ENCODE data around the gene ENTPD5.

ENTPD5 gene, protein sequence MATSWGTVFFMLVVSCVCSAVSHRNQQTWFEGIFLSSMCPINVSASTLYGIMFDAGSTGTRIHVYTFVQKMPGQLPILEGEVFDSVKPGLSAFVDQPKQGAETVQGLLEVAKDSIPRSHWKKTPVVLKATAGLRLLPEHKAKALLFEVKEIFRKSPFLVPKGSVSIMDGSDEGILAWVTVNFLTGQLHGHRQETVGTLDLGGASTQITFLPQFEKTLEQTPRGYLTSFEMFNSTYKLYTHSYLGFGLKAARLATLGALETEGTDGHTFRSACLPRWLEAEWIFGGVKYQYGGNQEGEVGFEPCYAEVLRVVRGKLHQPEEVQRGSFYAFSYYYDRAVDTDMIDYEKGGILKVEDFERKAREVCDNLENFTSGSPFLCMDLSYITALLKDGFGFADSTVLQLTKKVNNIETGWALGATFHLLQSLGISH

GRCh38 chr14:74018586-74019407, at the start of gene ENTPD5, which contains the start of gene BBOF1:
TSS of gene ENTPD5 (minus strand) at chr14:74019288. CDS start at chr14:73988102, 31,186 bp downstream.
TSS of gene BBOF1 (plus strand) at chr14:74019349. CDS start at chr14:74019479, 130 bp downstream.
- in situ Hi-C loops (cut with MboI; ENCODE audit: low sequenced_read_pairs) = no loop called here

- in situ Hi-C loops (cut with MboI; ENCODE audit: low sequenced_read_pairs) = no loop called here
These were observed 46.9 kb upstream of the ENTPD5 start for GRCh38 chr14:74065746-74066575.

GRCh38 chr14:74064883-74065282, 45.8 kb upstream of the ENTPD5 start:
- in situ Hi-C loops (cut with MboI; ENCODE audit: low sequenced_read_pairs) = no loop called here

- in situ Hi-C loops (cut with MboI; ENCODE audit: low sequenced_read_pairs) = no loop called here
These were observed 45.3 kb upstream of the ENTPD5 start for GRCh38 chr14:74064426-74064825.

DNA sequence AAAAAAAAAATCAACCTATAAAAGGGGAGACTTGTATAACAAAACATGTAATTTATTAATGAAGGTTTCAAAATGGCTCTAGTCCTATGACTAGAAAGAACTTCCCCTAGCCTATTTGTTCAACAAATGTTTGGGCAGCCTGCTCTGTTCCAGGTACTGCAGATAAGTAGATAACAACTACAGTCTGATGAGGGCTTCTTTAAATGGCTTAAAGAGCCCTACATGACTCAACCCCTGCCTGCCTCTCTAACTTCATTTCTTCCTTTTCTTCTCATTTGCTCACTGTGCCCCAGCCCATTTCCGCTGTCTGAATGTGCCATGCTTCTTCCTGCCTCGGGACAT, 43.7 kb upstream of the ENTPD5 start:
- in situ Hi-C loops (cut with MboI; ENCODE audit: low sequenced_read_pairs) = no loop called here

GRCh38 chr14:74049876-74050495, 30.9 kb upstream of the ENTPD5 start:
- in situ Hi-C loops (cut with MboI; ENCODE audit: low sequenced_read_pairs) = no loop called here

DNA sequence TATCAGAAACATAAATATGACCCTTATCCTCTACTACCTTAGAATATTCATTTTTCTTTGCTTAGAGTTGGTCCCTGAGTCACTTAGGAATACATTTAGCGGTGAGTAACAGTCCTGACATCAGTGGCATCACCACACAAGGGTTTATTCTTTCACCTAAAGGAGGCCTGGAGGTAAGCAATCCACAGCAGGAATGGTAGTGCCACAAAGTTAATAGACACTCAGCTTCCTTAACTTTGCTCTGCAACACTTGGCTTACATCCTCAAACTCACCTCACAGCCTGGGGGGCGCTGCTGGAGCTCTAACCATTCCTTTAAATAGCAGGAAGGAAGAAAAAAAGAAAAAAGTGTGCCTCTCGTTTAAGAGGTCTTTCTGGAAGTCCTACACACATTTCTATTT, 29.2 kb upstream of the ENTPD5 start:
- in situ Hi-C loops (cut with MboI; ENCODE audit: low sequenced_read_pairs) = no loop called here

GRCh38 chr14:74045522-74045921, 26.4 kb upstream of the ENTPD5 start:
- in situ Hi-C loops (cut with MboI; ENCODE audit: low sequenced_read_pairs) = no loop called here

DNA sequence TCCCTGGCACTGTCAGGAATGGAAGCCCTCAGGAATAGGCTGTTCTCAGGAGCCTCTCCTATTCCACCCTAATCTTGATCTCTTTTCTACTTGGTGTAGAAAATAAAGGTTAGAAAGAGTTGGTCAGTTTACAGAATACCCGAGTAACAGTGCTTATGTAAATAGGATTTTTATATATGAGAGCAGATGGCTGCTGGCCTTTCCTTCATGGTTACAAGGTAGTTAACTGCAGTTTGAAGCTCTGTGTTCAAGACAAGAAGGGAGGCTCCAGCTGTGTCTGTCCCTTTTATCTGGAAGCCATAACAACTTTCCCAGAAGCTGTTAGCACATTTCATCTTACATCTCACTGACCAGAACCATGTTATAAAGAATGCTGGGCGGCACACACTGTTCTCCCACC, 23.2 kb upstream of the ENTPD5 start:
- in situ Hi-C loops (cut with MboI; ENCODE audit: low sequenced_read_pairs) = no loop called here

GRCh38 chr14:74038020-74038859, 19.2 kb upstream of the ENTPD5 start:
- in situ Hi-C loops (cut with MboI; ENCODE audit: low sequenced_read_pairs) = no loop called here

GRCh38 chr14:74035556-74035955, 16.5 kb upstream of the ENTPD5 start:
- in situ Hi-C loops (cut with MboI; ENCODE audit: low sequenced_read_pairs) = no loop called here

GRCh38 chr14:74034572-74034971, 15.5 kb upstream of the ENTPD5 start:
- in situ Hi-C loops (cut with MboI; ENCODE audit: low sequenced_read_pairs) = no loop called here

GRCh38 chr14:74029136-74029535, 10.0 kb upstream of the ENTPD5 start:
- in situ Hi-C loops (cut with MboI; ENCODE audit: low sequenced_read_pairs) = no loop called here

GRCh38 chr14:74022346-74022745, 3.3 kb upstream of the ENTPD5 start:
- in situ Hi-C loops (cut with MboI; ENCODE audit: low sequenced_read_pairs) = no loop called here

DNA sequence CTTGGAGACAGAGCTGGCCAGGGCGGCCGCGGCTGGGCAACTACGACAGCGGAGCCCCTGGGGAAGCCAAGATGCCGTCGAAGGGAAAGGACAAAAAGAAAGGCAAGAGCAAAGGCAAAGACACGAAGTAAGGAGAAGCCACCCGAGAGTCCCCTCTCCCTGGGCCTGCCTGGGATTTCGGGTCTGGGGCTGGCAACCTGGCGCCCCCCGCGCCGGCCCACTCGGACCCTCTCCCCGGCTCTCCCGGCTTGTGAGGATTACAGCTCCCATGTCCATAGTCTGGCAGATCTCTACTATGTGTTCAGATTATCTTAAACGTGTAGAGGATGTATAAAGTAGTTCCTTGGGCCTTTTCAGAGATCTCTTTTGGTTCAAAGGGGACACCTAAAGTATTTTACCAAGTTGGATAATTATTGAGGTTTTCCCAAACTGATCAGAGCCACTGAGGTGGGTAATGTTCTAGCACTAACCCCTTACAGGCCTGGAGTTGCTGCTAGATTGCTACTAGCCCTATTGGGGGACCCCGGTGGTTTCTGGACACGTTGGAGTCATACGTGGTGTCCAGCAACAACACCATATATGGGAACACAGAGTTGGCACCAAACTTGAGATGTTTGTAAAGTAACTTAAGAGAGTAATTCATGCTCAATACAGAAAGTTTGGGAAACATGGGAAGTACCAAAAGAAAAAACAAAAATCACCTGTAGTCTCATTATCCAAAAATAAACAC, 485 bp upstream of the ENTPD5 start:
- in situ Hi-C loops (cut with MboI; ENCODE audit: low sequenced_read_pairs) = no loop called here

DNA sequence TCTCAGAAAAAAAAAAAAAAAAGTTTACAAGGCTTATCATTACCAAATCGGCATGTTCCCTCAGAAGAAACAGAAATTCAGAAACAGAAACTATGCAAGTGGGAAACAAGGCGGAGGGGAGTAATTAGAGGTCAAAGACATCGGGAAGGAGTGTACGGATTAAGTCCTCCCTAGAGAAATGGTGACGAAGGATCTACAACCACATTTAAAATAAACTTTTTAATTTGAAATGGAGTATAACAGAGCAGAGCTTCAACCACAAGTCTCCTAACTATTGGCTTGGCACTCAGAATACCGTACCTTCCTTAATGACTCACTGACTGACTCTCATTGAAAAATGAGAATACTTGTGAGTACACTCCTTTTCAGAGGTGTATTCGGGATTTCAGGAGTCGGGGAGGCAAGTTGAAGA, 908 bp downstream of the ENTPD5 start:
- in situ Hi-C loops (cut with MboI; ENCODE audit: low sequenced_read_pairs) = no loop called here

DNA sequence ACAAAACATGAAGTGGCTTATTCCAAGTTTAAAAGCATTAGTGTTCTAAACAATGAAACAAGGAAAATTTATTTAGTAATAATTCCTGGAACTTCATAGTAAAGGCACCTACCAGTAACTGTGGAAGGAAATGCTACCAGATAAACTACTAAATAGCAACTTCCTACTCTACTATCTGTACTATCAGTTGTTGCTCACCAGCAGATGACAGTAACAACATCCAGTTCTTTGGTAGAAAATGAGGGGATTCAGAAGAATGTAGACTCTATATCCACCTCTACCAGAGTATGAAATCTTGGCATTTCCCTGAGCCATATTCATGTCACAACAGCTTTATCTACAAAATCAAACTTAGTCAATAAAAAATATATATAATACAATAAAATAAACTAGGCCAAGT, 3.1 kb downstream of the ENTPD5 start:
- in situ Hi-C loops (cut with MboI; ENCODE audit: low sequenced_read_pairs) = no loop called here

- in situ Hi-C loops (cut with MboI; ENCODE audit: low sequenced_read_pairs) = no loop called here
These were observed 3.9 kb downstream of the ENTPD5 start for GRCh38 chr14:74015176-74015575.

DNA sequence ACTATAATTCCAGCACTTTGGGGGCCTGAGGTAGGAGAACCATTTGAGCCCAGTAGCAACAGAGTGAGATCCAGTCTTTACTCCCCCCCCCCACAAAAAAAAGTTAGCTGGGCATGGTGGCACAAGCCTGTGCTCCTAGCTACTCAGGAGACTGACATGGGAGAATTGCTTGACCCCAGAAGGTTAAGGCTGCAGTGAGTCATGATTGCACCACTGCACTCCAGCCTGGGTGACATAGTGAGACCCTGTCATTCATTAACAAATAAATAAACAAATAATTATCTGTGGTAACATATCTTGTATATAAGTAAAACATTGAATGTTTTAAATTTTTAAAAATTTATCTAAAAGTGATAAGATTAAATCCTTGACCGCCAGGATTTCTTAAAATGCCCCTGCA, 4.8 kb downstream of the ENTPD5 start:
- in situ Hi-C loops (cut with MboI; ENCODE audit: low sequenced_read_pairs) = no loop called here

Data from HL-60/S4 treated with phorbol 12-myristate 13-acetate at 8.2 ng/mL for 4 days and 3 days (cell line).